GM18505 (cell line): Measurements from ENCODE around the gene PLVAP.

Experiments
- ATAC-seq: cut with Tn5 transposase; IDR thresholded peaks from one replicate; pipeline ENCODE4 v1.9.1; 2021; ENCODE audit not compliant: unreplicated experiment
- POLR2A ChIP-seq: IDR thresholded peaks from 4 replicates; pipeline ENCODE4 v1.6.1; 2011; ENCODE audit warnings: borderline replicate concordance; ENCODE audit not compliant: insufficient read depth, insufficient read length; ENCODE audit errors: extremely low read depth

Gene PLVAP

DNA sequence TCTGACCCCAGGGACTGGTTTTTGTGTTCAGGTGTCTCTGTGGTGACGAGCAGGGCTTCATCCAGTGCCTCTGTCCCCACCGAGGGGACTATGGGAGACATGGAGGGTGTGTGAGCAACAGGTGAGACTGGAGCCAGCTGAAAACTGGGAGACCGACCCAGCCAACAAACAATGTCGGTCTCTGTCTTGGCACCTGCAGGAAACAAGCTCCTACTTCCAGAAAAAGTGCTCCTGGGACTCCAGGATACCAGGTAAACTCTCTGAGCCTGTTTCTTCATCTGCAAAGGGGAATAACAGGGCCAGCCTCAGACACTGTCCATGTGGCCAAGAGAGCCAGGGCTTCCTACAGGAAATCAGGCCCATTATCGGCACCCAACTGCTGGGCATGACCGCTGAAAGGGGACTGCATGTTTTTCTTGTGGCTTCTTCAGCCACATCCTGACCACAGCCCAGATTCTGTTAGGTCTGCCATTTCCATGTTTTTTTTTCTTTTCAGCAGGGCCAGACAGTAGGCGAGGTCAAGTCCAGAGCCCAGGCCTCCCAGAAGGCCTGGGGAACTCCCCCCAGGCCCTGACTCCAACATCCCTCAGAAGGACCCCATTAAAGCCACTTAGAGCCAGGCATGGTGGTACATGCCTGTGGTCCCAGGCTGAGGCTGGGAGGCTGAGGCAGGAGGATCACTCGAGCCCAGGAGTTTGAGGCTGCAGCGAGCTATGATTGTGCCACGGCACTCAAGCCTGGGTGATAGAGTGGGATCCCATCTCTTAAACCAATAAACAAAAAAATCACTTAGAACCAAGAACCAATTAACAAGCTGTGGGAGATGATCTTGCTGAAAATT is 29.1 kb upstream of the PLVAP start:
- peak; percentile 40 for TF ChIP-seq POLR2A
- ATAC-seq, result peak; percentile 7

DNA sequence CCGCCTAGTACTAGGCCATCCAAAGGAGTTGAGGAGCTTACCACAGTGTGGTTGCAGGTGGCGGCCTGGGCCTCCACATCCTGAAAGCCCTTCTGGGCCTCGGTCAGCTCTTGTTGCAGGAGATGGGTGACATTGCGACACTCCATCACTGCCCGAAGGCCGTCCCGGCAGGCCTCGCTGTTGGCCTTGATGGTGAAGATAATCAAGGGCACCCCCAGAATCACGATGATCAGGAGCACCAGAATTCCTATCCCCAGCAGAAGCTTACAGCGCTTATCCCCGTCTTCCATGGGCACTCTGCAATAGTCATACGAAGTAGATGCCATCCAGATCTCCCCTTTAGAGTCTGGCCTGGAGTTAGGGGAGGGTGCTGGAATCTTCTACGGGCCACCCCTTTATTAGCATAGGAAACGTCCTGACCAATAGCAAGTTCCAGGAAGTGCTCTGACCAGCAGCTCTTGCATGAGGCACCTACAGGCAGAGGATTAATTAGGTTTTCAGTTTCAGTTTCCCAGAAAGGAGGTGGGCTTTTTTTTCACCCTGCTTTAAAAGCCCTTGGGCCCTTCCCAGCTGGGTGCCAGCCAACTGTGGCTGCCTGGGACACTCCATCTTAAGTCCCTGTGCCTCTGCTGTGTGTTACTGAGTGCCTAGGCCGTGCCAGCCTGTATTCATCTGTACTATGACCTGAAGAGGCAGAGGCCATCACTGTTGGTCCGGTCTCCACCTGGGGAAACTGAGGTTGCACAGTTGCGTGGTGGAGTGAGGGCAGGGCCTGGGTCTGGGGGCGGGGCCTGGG is 28.3 kb upstream of the PLVAP start, which contains the start of gene BST2:
BST2 (minus strand) TSS at position 381 of the 796 bp plus-strand sequence; CDS start at position 326, 55 bp downstream.
- peak; percentile 78 for TF ChIP-seq POLR2A
- peak; percentile 52 for ATAC-seq

DNA sequence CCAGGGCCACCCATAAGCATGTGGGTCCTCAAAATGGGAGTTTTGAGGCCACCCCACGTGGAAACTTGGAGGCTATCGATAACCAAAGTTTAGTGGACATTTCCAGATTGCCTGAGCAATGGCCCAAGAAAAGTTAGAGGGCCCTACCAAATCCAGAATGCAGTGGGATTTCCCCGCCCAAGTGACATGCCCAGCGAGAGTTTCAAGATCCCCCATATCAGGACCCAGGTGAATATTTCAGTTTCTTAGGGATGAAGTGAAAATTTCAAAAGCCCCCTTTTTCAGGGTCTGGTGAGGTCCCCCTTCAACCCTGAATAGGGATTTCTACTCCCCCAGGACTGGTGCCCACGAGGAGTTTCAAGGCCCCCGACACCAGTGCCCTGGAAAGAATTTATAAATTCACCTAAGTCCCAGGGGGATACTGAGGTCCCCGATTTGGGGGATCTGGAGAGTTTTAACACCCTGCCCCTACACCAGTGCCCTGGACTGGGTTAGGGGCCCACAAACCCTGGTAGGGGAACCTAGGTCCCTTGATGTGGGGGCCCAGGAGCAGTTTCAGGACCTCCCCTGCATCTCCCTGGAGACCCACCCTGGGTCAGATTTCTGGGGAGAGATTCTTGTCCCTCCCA is 27.6 kb upstream of the PLVAP start:
- TF ChIP-seq POLR2A, result no peak
- ATAC-seq, result peak; percentile 6

DNA sequence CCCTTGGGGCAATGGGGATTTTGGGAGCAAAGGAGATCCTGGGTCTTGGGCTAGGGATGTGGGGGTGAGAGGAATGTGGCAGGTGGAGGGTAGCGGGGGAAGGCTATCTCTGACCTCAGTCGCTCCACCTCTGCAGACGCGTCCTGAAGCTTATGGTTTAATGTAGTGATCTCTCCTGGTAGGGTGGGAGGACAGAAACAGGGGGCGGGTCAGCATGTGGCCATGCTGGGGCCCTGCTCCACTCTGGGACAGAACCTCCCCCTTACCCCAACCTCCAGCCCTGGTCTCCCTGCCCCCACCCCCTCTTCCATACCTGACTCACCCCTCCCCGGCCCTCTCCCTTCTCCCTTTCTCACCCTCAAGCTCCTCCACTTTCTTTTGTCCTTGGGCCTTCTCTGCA is 26.9 kb upstream of the PLVAP start:
- ATAC-seq, result no peak
- TF ChIP-seq POLR2A, result no peak

DNA sequence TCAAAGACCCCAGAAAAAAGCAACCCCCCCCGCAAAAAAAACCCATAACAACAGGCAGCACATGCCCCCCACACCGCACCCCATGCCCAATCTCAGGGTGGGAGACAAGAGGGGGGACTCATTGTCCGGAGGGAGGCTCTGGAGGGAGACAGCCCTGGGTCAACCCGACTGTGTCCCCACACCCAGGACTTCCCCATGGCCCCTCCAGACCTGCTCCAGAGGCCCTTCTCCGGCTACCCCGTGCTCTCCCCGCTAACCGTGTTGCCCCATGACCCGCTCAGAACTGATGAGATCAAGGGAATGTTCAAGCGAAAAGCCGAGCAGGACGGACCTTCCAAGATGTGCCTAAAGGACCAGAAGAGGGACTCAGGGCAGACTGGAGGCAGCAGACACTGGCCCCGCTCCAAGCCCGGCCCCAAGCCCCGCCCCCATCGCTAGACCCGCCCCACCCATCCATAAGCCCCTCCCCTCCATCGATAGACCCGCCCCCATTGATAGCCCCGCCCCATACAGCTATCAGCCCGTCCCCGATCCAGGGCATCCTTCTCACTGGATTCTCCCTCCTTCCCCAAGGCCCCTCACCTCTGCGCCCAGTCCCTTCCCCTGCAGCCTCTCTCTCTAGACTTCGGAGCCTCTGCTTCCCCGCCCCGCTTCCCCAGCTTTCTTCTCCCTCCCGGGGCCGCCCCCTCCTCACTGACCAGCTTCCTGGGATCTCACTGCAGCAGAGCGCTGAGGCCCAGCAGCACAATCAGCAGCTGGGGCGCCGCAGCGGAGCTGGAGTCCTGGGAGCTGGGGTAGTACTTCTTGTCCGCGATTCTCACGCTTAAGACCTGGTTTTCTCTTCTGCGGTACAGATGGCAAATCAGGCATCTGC is 26.1 kb upstream of the PLVAP start:
- TF ChIP-seq POLR2A, result no peak
- ATAC-seq, result no peak

DNA sequence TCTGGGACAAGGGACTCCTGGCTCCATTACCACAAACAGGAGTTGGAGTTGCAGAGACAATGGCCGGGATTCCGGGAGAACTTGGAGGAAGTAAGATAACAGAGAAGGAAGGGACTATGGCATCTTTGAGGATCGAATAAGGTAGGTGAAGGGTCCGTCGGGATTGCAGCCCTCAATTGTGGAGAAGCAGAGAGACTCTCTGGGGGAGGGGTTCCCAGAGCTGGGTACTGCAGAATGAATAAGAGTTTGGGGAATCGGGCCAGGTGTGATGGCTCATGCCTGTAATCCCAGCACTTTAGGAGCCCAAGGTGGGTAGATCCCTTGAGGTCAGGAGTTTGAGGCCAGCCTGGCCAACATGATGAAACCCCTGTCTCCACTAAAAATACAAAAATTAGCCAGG is 24.5 kb upstream of the PLVAP start:
- TF ChIP-seq POLR2A, result no peak
- no peak for ATAC-seq

DNA sequence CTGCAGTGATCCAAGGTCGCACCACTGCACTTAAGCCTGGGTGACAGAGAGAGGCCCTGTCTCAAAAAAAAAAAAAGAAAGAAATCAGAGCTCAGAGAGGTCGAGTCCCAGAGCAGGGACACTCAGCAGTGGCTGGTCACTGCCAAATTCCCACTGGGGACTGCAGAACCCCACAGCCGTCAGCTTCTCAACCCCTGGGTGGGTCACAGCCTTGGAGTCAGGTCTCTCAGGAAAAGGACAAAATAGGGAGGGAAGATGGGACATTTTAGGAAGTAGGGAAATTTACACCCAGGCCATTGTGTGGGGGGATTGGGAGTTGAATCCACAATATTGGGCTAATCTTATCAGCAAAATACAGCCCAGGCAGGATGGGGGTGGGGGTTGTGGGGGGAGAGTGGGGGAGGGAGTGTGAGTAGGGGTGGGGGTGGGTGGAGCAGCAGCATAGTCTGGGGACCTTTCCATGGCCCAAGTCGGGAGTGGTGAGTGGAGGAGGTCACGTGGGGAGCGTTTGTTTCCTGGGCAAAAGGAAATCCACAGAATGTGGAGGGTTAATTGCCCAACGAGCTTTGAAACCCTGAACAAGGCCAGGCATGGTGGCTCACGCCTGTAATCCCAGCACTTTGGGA is 21.9 kb upstream of the PLVAP start:
- TF ChIP-seq POLR2A, result no peak
- no peak for ATAC-seq

DNA sequence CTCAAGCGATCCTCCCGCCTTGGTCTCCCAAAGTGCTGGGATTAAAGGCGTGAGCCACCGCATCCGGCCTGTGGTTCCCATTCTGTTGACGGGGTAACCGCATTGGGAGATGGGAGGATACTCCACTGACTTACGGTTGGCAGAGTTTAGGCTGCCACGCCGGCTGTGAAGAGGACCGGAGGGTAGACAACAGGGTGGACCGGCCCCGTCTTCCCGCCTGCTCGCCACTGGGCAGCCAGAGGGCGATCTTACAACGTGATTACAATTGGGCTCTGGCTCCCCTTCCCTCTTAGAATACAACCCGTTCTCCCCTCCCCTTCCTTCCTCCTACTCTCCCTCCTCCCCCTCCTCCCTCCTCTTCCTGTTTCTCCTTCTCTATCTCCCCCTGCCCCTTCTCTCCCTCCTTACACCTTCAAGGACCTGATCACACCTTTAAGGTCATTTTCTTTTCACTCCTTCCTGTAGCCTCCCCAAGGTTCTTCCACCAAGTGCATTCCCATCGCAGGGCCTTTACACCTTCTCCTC is 17.8 kb upstream of the PLVAP start:
- TF ChIP-seq POLR2A, result peak; percentile 46

DNA sequence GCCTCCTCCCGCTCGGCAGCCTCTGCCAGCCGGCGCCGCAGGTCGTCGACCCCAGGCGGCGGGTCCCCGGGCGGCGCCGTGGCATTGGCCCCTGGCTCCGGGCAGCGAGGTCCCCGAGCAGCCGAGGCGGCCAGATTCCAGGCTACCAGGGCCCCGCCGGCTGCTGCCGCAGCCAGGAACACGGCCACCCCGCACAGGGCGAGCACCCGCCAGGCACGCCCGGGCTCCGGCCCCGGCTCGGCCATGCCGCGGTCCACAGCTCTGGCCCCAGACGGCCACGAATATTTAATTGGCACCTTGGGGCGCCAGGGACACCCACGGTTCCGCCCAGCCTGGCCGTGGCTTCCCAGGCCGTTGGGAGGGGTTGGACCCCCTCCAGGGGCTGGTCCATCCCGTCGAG is 16.8 kb upstream of the PLVAP start, which contains the start of gene CCDC194:
CCDC194 (minus strand) TSS at position 283 of the 400 bp plus-strand sequence; CDS start at position 245, 38 bp downstream.
- TF ChIP-seq POLR2A, result no peak
- no peak for ATAC-seq

More for the DNA sequence above, 17.8 kb upstream of the PLVAP start:
- no peak for ATAC-seq

DNA sequence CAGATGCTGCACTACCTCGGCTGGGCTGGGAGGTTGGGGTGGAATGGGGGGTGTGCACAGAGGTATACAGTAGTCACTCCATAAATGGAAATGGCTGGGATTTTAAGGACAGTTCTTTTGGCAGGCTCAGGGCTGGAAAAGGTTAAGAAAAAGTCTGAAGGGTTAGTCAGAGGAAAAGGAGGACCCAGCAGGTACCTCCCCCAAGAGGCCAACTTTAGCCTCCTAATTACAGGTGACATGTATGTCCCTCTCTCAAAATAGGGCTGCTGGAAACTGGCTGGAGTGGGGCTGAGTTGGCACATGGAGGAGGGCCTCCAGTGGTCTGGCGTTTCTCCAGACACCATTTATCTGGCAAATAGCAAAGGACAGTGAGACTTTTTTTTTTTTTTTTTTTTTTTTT is 15.9 kb upstream of the PLVAP start:
- no peak for ATAC-seq
- no peak for TF ChIP-seq POLR2A

DNA sequence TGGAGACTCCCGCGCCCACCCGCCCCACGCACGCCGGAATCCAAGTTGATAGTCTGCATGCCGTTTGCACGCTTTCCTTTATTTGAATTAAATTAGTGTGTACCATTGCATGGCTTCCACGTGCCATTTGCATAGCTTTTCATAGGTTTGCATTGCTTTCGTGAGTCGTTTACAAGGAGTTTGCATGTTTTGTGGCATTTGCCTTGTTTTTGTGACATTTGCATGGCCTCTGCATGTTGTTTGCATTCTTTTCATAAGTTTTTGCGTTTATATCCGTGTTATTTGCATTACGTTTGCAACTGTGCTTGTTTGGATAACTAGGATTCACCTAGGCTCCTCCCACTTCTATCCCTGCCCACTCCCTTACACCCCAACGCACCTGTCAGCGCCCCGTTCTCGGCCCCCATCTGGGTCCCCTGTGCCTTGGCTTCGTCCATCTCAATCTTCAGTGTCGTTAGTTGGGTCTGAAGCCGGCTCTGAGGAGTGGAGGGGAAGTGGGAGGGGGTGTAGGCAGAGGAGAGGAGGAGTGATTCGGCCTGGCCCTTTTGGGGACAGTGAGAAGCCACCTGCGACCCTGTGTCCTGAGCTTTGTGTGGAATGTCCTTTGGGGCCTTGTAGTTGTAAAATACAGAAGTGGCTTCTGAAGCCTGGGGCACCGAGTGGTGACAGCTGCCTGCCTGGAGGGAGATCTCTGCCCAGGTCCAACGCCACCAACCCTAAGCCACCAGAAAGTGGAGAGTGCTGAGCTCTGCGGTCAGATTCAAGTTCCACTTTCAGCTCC is 14.4 kb upstream of the PLVAP start:
- ATAC-seq, result no peak
- no peak for TF ChIP-seq POLR2A
